Kidney epithelial cell (primary cell): Measurements from ENCODE around the gene GPR139. TPM values are rescaled to one million over a fixed set of nuclear protein-coding genes. Genes with fewer than 3 reads are reported as not detected.

Source experiments
- DNase-seq: peaks from one replicate; pipeline ENCODE4 v3.0.0-alpha.2; 2010; ENCODE audit warnings: low read depth
- H3K27me3 ChIP-seq: 2 replicates; pipeline ENCODE4 v1.6.0; 2011; ENCODE audit warnings: low read length; ENCODE audit not compliant: control insufficient read depth, insufficient read depth
- H3K36me3 ChIP-seq: 2 replicates; pipeline ENCODE4 v1.5.1; 2011; ENCODE audit warnings: low read length; ENCODE audit not compliant: control insufficient read depth, insufficient read depth
- H3K4me3 ChIP-seq: 2 replicates; pipeline ENCODE4 v1.5.1; 2011; ENCODE audit warnings: low read depth, mild to moderate bottlenecking, control low read depth, low read length
- CTCF ChIP-seq: IDR thresholded peaks from 2 replicates; pipeline ENCODE4 v1.5.1; 2011; ENCODE audit warnings: mild to moderate bottlenecking, moderate library complexity, low read length, control low read depth, inconsistent platforms; ENCODE audit not compliant: insufficient read depth, poor library complexity, severe bottlenecking
- total RNA-seq: library from RNA; depleted of rRNA; stranded (reverse); fragments of >200 nt; gene quantifications from 2 replicates; pipeline ENCODE4 v1.2.3, GENCODE V29; 2015

GPR139 gene
- total RNA-seq, 1 donor from 2014 or later: not detected

- H3K27me3 ChIP-seq: no peaks in the 10 kb centered on the region
Measured at GRCh38 chr16:20016234-20016633, 57.5 kb downstream of the GPR139 start.

GRCh38 chr16:20004931-20005330 is 68.8 kb downstream of the GPR139 start:
- H3K36me3 ChIP-seq: no peaks in the 10 kb centered on the region

More at GRCh38 chr16:20016234-20016633, 57.5 kb downstream of the GPR139 start:
- no peaks in the 10 kb centered on the region for H3K36me3 ChIP-seq
- no peak for TF ChIP-seq CTCF
- no peak for DNase-seq
- H3K4me3 ChIP-seq: no peak overlapping the region

GRCh38 chr16:20002936-20003335 is 70.8 kb downstream of the GPR139 start:
- no peak for TF ChIP-seq CTCF
- Histone ChIP-seq H3K36me3 (no peaks in the 10 kb centered on the region), H3K27me3 (no peaks in the 10 kb centered on the region), H3K4me3 (no peak overlapping the region)
- DNase-seq: no peak

More at GRCh38 chr16:20004931-20005330, 68.8 kb downstream of the GPR139 start:
- Histone ChIP-seq H3K27me3 (no peaks in the 10 kb centered on the region), H3K4me3 (no peak overlapping the region)
- no peak for DNase-seq
- TF ChIP-seq CTCF: no peak

GRCh38 chr16:20001856-20002707 is 71.6 kb downstream of the GPR139 start:
- no peaks in the 10 kb centered on the region for H3K36me3 ChIP-seq
- H3K4me3 ChIP-seq: no peak overlapping the region
- DNase-seq: no peak
- no peak for TF ChIP-seq CTCF
- H3K27me3 ChIP-seq: no peaks in the 10 kb centered on the region

- DNase-seq: no peak
- Histone ChIP-seq H3K36me3 (no peaks in the 10 kb centered on the region), H3K4me3 (no peak overlapping the region), H3K27me3 (no peaks in the 10 kb centered on the region)
- no peak for TF ChIP-seq CTCF
Measured at GRCh38 chr16:19997734-19998133, 76.0 kb downstream of the GPR139 start.
